ENCODE measurements around the gene ZFHX3. TPM values are rescaled to one million over a fixed set of nuclear protein-coding genes. Genes with fewer than 3 reads are reported as not detected.

Gene ZFHX3
- total and polyA plus RNA-seq, 2 donors (not counting 1 experiment from before 2014, with no cell fraction given), result 4.7 to 7.3 TPM

DNA sequence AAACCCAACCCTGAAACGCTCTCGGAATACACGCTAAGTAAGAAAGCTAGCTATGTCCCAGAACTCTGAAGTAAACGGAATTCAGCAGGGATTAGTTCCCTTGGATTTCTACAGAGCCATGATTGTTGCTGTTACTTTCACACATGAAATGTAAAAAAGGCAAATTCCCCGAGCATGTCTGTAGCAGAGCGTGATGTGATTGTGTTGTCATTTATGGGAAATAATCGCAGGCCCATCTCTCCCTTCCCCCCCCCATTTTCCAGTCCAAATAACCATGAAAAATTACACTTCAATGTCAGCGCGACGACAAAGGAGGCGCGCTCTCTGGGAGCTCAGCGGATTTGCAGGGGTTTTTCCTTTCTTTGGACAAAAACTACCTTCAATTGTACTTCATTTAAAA, 209.0 kb downstream of the ZFHX3 start:
- H3K79me2 ChIP-seq (ENCODE audit: control insufficient read depth, insufficient read depth, low read length), result peaks cover 8% of the 10 kb centered on the region
- no peak overlapping the region for H3K4me2 ChIP-seq (ENCODE audit: extremely low read depth, insufficient read depth, low read length)
- H3K36me3 ChIP-seq (ENCODE audit: control insufficient read depth, insufficient read depth, low read length), result no peaks in the 10 kb centered on the region
- H3K9me3 ChIP-seq (ENCODE audit: control insufficient read depth, insufficient read depth, low read depth, low read length), result no peaks in the 10 kb centered on the region
- H2AFZ ChIP-seq (ENCODE audit: low read length), result no peak overlapping the region
- H4K20me1 ChIP-seq (ENCODE audit: control insufficient read depth, extremely low read depth, insufficient read depth, low read length), result no peaks in the 10 kb centered on the region
- H3K9ac ChIP-seq (ENCODE audit: insufficient read depth, low read length), result no peak overlapping the region
- TF ChIP-seq EZH2 (IDR thresholded peaks at IDR 0.05; ENCODE audit: low read length, missing control alignments), result no peak
- TF ChIP-seq, protein P1, sequence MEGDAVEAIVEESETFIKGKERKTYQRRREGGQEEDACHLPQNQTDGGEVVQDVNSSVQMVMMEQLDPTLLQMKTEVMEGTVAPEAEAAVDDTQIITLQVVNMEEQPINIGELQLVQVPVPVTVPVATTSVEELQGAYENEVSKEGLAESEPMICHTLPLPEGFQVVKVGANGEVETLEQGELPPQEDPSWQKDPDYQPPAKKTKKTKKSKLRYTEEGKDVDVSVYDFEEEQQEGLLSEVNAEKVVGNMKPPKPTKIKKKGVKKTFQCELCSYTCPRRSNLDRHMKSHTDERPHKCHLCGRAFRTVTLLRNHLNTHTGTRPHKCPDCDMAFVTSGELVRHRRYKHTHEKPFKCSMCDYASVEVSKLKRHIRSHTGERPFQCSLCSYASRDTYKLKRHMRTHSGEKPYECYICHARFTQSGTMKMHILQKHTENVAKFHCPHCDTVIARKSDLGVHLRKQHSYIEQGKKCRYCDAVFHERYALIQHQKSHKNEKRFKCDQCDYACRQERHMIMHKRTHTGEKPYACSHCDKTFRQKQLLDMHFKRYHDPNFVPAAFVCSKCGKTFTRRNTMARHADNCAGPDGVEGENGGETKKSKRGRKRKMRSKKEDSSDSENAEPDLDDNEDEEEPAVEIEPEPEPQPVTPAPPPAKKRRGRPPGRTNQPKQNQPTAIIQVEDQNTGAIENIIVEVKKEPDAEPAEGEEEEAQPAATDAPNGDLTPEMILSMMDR (conservative IDR thresholded peaks at IDR 0.05 in 1 of 2, IDR thresholded peaks at IDR 0.05 in 1 of 2; ENCODE audit: low read depth in 1 of 2, low read length in 2 of 2), result no peak
- no peaks in the 10 kb centered on the region for H3K27me3 ChIP-seq (ENCODE audit: control insufficient read depth, insufficient read depth, low read length)
- no peak overlapping the region for H3K4me3 ChIP-seq (replicated peaks in 1 of 4; ENCODE audit: control extremely low read depth in 1 of 4, insufficient read depth in 1 of 4, low read depth in 3 of 4, low read length in 4 of 4)
- no peak overlapping the region for H3K27ac ChIP-seq (ENCODE audit: insufficient read depth, low read length)
- peaks cover 17% of the 10 kb centered on the region for H3K4me1 ChIP-seq (ENCODE audit: control insufficient read depth, extremely low read depth, insufficient read depth, low read length)
- no peak for DNase-seq (ENCODE audit: low read depth in 2 of 2)

- no peaks in the 10 kb centered on the region for H3K36me3 ChIP-seq (ENCODE audit: control insufficient read depth, insufficient read depth, low read length)
- H3K27ac ChIP-seq (ENCODE audit: insufficient read depth, low read length), result peak overlapping the region; percentile 7
- no peak for DNase-seq (ENCODE audit: low read depth in 2 of 2)
- no peaks in the 10 kb centered on the region for H4K20me1 ChIP-seq (ENCODE audit: control insufficient read depth, extremely low read depth, insufficient read depth, low read length)
- H3K9ac ChIP-seq (ENCODE audit: insufficient read depth, low read length), result no peak overlapping the region
- no peak overlapping the region for H3K4me3 ChIP-seq (replicated peaks in 1 of 4; ENCODE audit: control extremely low read depth in 1 of 4, insufficient read depth in 1 of 4, low read depth in 3 of 4, low read length in 4 of 4)
- TF ChIP-seq EZH2 (IDR thresholded peaks at IDR 0.05; ENCODE audit: low read length, missing control alignments), result no peak
- TF ChIP-seq, protein P1 (conservative IDR thresholded peaks at IDR 0.05 in 1 of 2, IDR thresholded peaks at IDR 0.05 in 1 of 2; ENCODE audit: low read depth in 1 of 2, low read length in 2 of 2), result peak in 1 of 2 donors; percentile 21
- H2AFZ ChIP-seq (ENCODE audit: low read length), result no peak overlapping the region
- H3K4me2 ChIP-seq (ENCODE audit: extremely low read depth, insufficient read depth, low read length), result no peak overlapping the region
- no peaks in the 10 kb centered on the region for H3K27me3 ChIP-seq (ENCODE audit: control insufficient read depth, insufficient read depth, low read length)
- peaks cover 17% of the 10 kb centered on the region for H3K4me1 ChIP-seq (ENCODE audit: control insufficient read depth, extremely low read depth, insufficient read depth, low read length)
- no peaks in the 10 kb centered on the region for H3K9me3 ChIP-seq (ENCODE audit: control insufficient read depth, insufficient read depth, low read depth, low read length)
- H3K79me2 ChIP-seq (ENCODE audit: control insufficient read depth, insufficient read depth, low read length), result peaks cover 8% of the 10 kb centered on the region
Observed at GRCh38 chr16:72838586-72838910, 209.4 kb downstream of the ZFHX3 start.

- no peaks in the 10 kb centered on the region for H3K36me3 ChIP-seq (ENCODE audit: control insufficient read depth, insufficient read depth, low read length)
- H3K4me1 ChIP-seq (ENCODE audit: control insufficient read depth, extremely low read depth, insufficient read depth, low read length), result peaks cover 17% of the 10 kb centered on the region
- no peaks in the 10 kb centered on the region for H4K20me1 ChIP-seq (ENCODE audit: control insufficient read depth, extremely low read depth, insufficient read depth, low read length)
- no peak overlapping the region for H3K4me3 ChIP-seq (replicated peaks in 1 of 4; ENCODE audit: control extremely low read depth in 1 of 4, insufficient read depth in 1 of 4, low read depth in 3 of 4, low read length in 4 of 4)
- TF ChIP-seq, protein P1 (conservative IDR thresholded peaks at IDR 0.05 in 1 of 2, IDR thresholded peaks at IDR 0.05 in 1 of 2; ENCODE audit: low read depth in 1 of 2, low read length in 2 of 2), result peak in 1 of 2 donors; percentile 13
- no peak for TF ChIP-seq EZH2 (IDR thresholded peaks at IDR 0.05; ENCODE audit: low read length, missing control alignments)
- no peak overlapping the region for H3K9ac ChIP-seq (ENCODE audit: insufficient read depth, low read length)
- no peak overlapping the region for H3K4me2 ChIP-seq (ENCODE audit: extremely low read depth, insufficient read depth, low read length)
- H2AFZ ChIP-seq (ENCODE audit: low read length), result no peak overlapping the region
- no peaks in the 10 kb centered on the region for H3K9me3 ChIP-seq (ENCODE audit: control insufficient read depth, insufficient read depth, low read depth, low read length)
- H3K27me3 ChIP-seq (ENCODE audit: control insufficient read depth, insufficient read depth, low read length), result no peaks in the 10 kb centered on the region
- H3K27ac ChIP-seq (ENCODE audit: insufficient read depth, low read length), result peak overlapping the region; percentile 7
- peak; percentile 44 to 86 for DNase-seq (ENCODE audit: low read depth in 2 of 2)
- peaks cover 8% of the 10 kb centered on the region for H3K79me2 ChIP-seq (ENCODE audit: control insufficient read depth, insufficient read depth, low read length)
Observed at GRCh38 chr16:72837846-72838585, 209.9 kb downstream of the ZFHX3 start.

Measured in fibroblast of lung (primary cell).